AML-193 (cell line): Measurements from ENCODE around the gene PPARGC1A.

ENCODE experiments used
- DNase-seq, 2 experiments: peaks; one replicate each; lab custom pipeline; 2025; lab: John Stamatoyannopoulos, UW

The PPARGC1A gene, protein sequence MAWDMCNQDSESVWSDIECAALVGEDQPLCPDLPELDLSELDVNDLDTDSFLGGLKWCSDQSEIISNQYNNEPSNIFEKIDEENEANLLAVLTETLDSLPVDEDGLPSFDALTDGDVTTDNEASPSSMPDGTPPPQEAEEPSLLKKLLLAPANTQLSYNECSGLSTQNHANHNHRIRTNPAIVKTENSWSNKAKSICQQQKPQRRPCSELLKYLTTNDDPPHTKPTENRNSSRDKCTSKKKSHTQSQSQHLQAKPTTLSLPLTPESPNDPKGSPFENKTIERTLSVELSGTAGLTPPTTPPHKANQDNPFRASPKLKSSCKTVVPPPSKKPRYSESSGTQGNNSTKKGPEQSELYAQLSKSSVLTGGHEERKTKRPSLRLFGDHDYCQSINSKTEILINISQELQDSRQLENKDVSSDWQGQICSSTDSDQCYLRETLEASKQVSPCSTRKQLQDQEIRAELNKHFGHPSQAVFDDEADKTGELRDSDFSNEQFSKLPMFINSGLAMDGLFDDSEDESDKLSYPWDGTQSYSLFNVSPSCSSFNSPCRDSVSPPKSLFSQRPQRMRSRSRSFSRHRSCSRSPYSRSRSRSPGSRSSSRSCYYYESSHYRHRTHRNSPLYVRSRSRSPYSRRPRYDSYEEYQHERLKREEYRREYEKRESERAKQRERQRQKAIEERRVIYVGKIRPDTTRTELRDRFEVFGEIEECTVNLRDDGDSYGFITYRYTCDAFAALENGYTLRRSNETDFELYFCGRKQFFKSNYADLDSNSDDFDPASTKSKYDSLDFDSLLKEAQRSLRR

DNA sequence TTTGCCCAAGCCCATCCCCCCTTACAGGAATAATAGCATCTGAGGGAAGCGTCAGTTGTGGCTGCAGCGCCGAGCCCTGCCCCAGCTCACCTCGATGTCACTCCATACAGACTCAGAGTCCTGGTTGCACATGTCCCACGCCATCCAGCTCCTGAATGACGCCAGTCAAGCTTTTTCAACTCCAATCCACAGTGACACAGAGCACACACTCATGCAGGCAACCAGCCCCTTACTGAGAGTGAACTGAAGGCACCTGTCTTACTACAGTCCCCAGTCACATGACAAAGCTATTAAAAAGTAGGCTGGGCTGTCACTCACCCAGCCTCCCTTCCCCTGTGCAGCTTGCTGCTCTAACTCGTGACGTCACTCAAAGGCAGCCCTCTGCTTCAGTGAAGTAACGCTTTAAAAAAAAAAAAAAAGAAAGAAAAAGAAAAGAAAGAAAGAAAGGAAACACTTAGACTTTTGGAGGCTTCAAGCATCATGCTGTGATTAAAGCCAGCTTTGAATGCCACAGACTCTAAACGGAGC lies at the start of gene PPARGC1A:
Gene PPARGC1A (minus strand): TSS at position 234 of the 528 bp plus-strand sequence. CDS start 90 bp downstream, at position 144.
- no peak for DNase-seq

DNA sequence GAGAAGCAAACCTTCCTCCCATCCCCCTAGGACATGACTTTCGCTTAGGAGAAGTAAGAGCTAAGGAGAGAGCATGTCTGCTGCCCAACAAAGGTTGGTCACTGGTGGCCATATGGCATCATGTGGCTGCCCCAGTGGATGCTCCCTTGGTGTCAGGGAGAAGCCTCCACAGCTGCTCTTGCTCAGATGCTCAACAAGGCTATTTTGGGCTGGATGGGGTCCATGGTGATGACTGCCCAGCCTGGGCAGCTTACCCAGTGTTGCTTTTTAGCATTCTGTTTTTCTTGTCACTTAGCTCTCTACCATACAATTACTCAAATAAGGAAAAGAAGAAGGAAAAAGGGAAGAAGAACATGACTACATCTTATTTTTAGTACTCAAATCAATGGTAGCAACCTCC lies 48.9 kb upstream of the PPARGC1A start:
- DNase-seq, result no peak

DNA sequence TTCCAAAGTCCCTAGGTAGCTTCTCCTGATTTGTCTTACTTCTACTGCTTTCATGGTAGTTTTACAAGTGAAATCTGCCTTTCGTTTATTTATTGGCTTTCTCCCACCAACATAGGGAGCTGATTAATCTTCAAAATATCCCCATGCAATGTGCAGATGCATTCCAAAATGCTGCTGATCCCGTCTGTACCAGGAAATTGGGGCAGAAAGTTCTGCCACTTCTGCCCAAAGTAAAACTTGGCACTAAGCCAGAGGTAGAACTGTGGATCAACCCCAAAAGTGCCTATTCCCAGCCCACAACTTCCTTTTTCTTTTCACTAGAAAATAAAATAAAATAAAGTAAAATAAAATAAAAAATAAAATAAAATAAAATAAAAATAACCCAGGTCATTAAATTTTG lies 47.3 kb upstream of the PPARGC1A start:
- DNase-seq, result no peak

DNA sequence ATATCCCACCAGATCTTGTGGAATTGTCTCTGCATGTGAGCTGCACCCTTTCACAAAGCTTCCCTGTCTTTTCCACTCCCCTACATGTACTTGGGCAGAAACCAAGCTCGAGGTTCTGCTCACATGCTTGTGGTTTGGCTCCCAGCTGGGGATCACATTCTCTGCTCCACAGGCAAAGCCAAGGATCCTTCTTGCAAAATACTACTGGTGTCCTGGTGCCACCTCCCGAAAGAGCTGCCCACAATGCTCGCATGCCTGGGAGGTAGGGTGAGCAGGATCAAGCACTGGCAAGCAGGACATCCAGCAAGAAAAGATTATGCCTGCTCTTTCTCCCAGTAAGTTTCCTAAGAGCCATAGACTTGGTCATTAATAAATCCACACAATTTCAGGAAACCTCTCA lies 45.1 kb upstream of the PPARGC1A start:
- DNase-seq, result no peak

DNA sequence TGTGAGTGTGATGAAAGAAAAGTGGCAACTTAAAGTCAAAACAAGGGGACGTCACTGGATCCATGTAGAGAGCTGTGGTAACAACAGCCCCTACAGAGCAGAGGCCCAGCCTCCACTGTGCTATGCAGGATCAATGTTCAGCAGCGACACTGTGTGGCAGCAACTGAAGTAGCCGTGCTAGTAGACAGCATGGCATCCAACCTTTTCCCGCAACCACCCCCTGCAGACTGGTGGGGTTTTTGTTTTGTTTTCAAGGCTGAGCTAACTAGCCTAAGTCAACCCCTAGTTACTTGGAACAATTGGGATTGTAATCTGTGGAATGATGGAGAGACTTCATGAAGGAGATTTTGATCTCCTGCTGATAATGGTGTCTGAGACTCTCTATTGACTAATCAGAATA lies 44.4 kb upstream of the PPARGC1A start:
- no peak for DNase-seq

DNA sequence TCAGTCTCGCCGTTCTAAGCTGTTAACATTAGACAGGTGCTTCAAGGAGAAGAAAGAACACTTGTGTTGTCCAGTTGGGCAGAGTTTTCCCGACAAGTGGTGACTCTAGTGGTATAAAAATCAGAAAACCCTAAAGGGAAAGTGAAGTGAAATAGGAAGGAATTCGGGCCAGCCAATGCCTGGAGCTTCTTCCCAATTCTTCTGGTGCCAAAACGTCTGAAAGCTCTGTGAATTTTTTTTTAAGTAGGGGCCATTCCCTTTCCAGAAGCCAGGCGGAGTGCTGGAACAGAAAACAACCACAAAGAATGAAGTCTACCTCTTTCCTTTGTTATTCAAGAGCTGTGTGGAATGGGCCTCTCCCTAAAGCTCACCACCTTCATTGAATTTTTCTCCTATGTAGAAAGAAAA lies 43.1 kb upstream of the PPARGC1A start:
- DNase-seq, result no peak

DNA sequence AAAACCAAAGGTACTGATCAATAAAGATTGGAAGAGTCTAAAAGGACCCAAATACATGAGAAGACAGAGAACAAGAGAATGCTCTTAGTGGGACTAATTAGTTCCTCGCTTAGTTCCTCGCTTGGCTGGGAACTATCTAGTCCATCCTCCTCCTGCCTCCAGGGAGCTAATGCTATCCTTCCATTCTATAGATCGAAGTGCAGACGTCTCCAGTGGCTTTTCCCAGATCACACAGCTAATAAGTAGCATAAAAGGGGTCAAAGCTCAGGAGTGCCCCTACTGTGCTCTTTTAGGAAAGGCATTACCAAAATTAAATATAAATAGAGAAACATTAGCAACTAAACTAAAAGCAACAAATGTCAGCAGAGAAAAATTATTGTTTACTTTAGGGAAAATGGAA lies 42.3 kb upstream of the PPARGC1A start:
- no peak for DNase-seq

DNA sequence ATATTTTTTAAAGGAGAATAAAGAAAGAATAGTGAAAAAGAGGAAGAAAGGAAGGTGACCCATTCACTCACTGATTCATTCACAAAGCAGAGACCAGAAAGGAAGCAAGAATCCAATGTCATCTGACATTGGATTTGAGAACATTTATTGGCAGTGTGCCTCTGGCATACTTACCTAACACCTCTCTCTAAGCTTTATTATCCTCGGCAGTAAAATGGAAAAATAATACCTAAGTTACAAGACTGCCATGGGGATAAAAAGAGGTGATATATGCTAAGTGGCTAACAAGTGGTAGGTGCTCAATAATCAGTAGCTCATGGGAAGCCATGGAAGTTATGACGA lies 41.6 kb upstream of the PPARGC1A start:
- DNase-seq, result no peak

DNA sequence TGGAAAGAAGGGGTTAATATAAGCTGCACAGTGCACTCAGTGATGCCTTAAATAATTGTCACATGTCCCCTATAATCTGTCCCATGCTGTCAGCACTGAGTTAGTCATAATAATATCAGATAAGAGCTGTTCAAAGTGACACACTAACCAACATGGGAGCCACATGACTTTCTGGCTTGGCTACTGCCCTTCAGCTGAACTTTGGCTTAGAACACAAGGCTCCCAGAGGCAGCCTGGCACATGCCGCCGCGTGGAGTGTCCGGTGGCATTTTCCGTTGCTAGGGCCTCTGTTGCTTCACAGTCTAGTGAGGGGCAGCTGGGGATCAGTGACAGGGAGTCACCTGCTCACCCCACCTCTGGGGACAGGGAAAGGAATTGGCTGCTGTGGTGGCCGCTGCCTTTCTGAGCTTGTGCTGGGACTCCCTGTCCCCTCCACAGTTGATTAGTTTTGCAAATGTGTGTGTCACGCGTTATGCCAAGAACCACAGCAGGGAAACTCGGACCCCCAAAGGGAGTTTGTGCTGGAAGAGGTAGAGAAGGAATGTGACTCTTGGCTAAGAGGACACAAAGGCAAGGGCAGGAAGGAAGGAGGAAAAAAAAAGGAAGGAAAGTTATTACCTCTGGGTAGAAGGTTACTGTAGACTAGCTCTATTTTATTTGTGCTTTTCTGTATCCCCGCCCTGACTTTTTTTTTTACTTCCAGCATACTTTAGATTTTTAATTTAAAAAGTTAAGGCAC lies 41.1 kb upstream of the PPARGC1A start:
- DNase-seq, result no peak

DNA sequence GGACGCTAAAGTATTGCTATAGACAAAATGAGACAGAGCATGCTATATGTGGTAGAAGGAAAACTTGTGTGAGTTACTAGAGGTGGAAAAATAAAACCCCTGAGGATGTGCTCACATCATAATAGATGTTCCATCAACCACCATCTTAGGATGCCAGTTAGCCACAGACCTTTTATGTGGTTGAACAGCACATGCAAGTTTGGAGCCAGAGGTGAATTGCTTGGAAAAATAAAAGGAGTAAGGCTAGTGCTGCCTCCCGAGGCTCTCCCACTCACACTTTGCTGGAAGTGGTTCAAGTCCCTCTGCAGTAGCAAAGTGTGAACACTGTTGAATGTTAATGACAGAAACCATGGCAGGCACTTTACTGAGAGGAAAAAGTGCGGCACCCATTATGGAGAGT lies 39.4 kb upstream of the PPARGC1A start:
- no peak for DNase-seq

DNA sequence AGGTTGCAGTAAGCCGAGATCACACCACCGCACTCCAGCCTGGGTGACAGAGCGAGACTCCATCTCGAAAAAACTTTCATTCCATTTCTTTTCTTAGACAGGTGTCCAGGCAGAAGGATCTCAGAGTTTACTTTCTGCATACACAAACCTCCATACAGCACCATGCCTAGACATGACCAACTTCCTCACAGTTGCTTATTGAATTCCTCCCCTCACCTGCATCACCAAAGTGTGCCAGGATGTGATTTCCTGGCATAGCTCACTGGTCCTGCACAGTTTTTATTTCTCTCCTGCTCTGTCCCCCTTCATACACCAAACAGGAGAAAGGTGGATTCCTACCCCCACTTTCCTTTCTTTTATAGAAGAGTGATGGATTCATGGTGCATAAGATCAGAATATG lies 34.7 kb upstream of the PPARGC1A start:
- DNase-seq, result no peak

DNA sequence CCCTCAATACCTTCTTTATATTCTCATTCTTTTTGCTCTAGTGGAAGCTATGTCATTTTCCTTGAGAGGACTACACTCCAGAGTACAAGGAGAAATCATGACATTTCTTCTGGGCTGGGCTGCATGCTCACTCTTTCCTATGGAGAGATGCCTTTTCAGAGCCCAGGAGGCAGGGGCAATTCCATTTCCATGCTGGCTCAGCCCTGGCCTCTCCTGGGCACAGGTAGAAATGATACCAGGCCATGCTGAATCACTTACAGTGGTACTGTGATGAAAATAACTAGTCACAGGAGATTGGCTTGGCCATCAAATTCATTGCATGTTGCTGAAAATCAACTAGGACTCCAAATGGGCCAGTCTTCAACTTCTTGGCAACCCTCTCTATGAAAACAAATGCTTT lies 34.0 kb upstream of the PPARGC1A start:
- DNase-seq, result no peak

DNA sequence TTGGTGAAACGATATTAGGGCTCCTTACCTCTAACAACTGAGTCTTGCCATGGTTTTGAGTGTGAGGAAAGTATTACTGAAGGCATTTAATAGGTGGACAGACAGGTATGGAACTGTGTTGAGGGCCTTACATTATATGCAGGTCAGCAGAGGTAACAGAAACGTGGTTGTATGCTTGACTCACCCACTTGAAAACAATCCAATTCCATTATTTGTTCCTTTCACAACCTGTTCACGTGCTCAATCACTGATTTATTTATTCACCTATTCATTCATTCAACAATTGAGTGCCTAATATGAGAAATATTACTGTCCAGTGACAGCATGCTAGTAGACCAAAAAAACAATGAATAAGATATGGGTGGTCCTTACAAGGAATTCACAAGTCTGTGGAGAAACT lies 33.3 kb upstream of the PPARGC1A start:
- no peak for DNase-seq

DNA sequence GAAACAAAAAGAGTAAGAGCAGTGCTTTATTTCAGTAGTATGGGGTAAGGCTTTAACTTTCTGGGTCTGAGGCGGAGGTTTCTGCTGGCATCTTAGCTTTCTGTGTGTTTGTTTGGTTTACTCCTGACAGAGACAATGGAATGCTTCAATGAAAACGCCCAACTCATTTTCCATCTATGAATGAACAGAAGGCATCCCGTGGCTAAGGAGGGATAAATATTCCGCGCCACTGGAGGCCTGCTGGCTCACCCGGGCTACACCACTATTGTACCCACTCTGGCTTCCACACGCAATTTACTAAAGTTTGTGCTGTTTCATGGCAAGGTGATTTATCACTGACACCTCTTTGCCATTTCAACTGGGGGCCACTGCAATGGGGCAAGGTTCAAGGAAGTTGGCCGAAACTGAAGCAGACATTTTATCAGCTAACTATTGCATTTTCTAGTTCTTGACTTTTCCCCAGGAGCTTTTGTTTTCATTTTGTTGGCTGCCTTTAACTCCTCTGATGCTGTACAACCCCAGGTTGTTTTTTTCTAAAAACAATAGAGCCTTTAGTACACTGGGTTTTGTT lies 32.8 kb upstream of the PPARGC1A start:
- no peak for DNase-seq

DNA sequence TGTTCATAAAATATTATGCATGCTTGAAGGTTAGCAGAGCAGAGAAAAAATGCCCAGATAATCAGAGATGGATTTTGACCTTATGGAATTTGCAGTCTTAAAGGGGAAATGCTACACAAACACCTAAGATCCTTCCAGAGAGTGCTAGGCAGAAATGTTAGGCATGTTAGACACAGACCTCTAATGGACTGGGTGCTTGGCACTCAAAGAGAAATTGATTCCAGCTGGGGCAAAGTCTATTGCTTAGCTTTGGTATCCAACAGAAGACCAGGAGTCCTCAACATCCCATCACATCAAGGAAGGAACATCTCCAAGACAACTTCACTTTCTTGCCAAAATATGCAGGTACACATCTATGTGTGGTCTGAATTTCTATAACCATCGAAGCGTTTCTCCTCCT lies 32.2 kb upstream of the PPARGC1A start:
- no peak for DNase-seq

DNA sequence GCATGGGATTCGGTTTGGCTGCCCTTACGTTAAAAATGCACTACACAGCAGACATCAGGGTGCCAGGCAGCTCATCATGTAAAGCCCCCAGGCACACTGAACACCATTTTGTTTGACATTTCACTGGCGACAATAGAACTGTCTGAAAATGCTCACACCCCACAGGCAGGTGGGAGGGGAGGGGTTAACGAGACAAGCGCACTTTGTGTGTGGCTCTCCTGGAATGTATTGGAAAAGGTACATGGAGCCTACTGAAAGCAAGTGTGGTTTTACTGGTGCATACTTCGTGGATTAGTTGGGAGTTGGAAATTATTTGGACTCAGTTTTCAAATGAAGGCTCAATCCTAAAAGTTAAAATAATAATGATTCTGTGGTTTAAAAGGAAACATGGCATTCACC lies 31.6 kb upstream of the PPARGC1A start:
- DNase-seq, result no peak

DNA sequence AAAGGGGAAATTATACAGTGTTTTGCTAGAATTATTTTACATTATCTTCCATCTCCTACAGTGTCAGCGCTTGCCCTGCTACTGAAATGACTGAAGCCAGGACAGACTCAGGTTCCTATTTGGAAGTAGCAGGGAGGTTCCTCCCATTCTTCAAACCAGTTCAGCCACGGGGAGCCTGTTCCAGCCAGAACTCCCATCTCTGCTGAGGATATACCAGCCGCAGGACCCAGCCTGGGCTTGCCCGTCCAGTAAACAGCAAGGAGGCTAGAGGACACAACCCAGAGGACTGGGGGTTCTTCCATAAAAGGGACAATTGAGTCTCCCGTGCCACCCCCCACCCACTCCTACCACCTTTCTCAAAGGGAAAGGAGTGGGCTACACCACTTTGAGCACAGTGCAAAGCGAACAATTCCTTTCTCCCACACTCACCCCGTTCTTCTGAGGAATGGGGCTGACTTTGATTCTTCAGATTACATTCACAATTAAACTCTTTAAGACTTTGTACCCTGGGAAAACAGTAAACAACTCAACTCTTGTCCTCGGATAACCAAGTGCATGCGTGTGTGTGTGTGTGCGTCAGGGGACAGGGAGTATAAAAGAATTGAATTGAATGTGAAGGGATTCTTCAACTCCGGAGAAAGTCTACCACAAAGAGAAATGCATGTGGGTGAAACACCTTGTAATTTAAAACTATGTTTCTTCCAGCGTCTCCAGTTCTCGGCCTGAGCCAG lies 31.0 kb upstream of the PPARGC1A start:
- DNase-seq, result no peak

DNA sequence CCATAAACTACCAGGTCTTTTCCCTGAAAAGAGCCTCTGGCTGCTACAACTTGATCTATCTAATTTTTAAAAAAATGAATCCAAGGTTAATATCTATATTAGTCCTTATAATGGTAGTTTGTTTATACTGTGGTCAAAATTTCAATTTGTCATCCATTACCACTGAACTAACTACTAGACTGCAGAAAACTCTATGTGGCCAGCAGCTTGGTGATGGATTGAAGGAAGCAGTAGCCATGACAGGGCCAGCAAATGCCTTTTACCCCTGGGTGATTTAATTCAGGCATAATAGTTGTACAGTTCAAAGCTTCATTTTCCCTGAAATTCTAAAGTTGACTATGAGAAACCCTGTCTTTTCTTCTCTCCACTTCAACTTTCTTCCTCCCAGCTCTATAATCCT lies 30.4 kb upstream of the PPARGC1A start:
- DNase-seq, result no peak

DNA sequence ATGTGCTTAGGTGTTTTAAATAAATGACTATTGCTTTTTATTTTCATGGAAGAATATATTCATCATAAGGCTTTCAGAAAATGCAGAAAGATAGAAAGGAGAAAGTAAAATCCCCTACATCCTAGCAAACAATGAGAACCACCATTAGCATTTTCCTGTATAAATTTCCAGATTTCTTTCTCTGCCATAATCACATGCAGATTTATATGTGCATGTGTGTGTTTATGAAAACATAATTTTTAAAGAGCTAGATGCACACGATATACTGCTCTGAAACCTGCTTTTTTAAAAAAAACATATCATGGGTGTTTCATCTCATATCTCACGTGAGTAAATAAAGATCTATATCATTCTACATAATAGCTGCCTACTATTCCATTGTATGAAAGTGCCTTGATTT lies 26.4 kb upstream of the PPARGC1A start:
- DNase-seq, result no peak

DNA sequence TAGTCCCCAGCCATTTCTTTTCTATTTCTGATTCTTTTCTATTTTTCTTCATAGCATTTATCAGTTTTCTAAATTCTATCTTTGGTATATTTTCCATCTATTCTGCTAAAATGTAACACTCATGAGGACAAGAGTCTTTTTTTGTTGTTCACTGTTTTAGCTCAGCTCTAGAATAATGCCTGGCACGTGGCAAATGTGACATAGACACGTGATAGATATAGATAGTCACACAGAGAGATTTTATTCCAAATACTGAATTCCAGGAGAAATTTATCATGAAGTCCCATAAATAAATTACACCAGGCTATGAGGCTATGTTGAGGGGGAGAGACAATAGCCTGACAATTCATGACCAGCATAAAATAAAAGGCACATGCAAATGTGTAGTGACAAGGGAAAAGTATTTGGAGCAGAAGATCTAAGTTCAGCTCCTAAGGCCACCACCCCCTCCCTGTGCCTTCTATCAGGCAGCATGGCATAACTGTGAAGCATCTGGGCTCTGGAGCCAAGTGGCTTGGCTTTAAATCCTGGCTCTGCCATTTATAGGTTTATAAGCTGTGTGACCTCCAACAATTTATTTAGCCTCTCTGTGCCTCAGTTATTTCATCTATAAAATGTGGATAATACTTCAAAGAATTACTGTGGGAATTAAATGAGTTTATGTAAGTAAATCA lies 25.7 kb upstream of the PPARGC1A start:
- DNase-seq, result no peak
